Thyroid gland (tissue), 4 donors: ENCODE measurements around the gene TOLLIP.

ENCODE experiments used
- CTCF ChIP-seq, 6 experiments: fragments of 200-600 bp in 3 of 6; fragments of 450-650 bp in 3 of 6; sonication (generic) in 3 of 6; IDR thresholded peaks; one replicate each; pipeline ENCODE4 v1.5.1; 2016 to 2019; ENCODE audit warnings: antibody characterized with exemption in 6 of 6, mild to moderate bottlenecking in 2 of 6, inconsistent platforms in 1 of 6, moderate library complexity in 1 of 6
- POLR2A ChIP-seq, 2 donors: fragments of 450-650 bp; IDR thresholded peaks; one replicate each; pipeline ENCODE4 v1.6.1; 2017; ENCODE audit warnings: antibody characterized with exemption in 2 of 2, mild to moderate bottlenecking in 2 of 2, moderate library complexity in 1 of 2

GRCh38 chr11:1295591-1295990, 13.8 kb downstream of the TOLLIP start:
- no peak for TF ChIP-seq POLR2A (IDR thresholded peaks at IDR 0.05)
- TF ChIP-seq CTCF (IDR thresholded peaks at IDR 0.05), result no peak
